Lower leg skin (tissue), 3 donors: ENCODE measurements around the gene MYO9B.

Experiments used
- POLR2A ChIP-seq, 2 donors: fragments of 450-650 bp; IDR thresholded peaks; one replicate each; pipeline ENCODE4 v1.6.1; 2016 to 2017; ENCODE audit warnings: antibody characterized with exemption in 2 of 2, mild to moderate bottlenecking in 1 of 2, moderate library complexity in 1 of 2
- TF ChIP-seq, protein P1 (sequence below), 3 donors: fragments of 450-650 bp; IDR thresholded peaks; one replicate each; pipeline ENCODE4 v1.5.1; 2016; ENCODE audit warnings: antibody characterized with exemption in 3 of 3, mild to moderate bottlenecking in 3 of 3, moderate library complexity in 2 of 3

DNA sequence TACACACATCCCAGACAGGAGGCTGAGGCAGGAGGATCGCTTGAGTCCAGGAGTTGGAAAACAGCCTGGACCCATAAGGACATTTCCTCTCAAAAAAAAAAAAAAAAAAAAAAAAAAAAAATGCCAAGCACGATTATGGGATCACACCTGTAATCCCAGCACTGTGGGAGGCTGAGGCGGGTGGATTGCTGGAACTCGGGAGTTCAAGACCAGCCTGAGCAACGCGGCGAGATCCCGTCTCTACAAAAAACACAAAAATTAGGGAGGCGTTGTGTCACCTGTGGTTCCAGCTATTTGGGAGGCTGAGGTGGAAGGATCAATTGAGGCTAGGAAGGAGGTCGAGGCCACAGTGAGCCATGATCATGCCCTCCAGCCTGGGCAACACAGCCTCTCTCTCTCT lies 149.5 kb downstream of the MYO9B start:
- TF ChIP-seq, protein P1, sequence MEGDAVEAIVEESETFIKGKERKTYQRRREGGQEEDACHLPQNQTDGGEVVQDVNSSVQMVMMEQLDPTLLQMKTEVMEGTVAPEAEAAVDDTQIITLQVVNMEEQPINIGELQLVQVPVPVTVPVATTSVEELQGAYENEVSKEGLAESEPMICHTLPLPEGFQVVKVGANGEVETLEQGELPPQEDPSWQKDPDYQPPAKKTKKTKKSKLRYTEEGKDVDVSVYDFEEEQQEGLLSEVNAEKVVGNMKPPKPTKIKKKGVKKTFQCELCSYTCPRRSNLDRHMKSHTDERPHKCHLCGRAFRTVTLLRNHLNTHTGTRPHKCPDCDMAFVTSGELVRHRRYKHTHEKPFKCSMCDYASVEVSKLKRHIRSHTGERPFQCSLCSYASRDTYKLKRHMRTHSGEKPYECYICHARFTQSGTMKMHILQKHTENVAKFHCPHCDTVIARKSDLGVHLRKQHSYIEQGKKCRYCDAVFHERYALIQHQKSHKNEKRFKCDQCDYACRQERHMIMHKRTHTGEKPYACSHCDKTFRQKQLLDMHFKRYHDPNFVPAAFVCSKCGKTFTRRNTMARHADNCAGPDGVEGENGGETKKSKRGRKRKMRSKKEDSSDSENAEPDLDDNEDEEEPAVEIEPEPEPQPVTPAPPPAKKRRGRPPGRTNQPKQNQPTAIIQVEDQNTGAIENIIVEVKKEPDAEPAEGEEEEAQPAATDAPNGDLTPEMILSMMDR (IDR thresholded peaks at IDR 0.05), result no peak
- no peak for TF ChIP-seq POLR2A (IDR thresholded peaks at IDR 0.05)
